ENCODE results near the gene PRR13. TPM values are rescaled to one million over a fixed set of nuclear protein-coding genes. Genes with fewer than 3 reads are reported as not detected.

Gene PRR13
- total RNA-seq, 2 donors from 2014 or later, result 98.8 to 104 TPM

DNA sequence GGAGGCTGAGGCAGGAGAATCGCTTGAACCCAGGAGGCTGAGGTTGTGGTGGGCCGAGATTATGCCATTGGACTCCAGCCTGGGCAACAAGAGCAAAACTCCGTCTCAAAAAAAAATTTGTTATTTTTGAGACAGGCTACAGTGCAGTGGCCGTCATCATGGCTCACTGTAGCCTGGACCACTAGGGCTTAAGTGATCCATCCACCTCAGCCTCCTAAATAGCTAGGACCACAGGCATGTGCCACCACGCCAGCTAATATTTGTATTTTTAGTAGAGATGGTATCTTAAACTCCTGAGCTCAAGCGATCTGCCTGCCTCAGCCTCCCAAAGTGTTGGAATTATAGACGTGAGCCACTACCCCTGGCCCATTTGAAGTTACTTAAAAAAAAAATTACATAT, 9.4 kb downstream of the PRR13 start:
- 83% methylated on average over 7 of the region's 7 CpGs for WGBS
- no peak for TF ChIP-seq POLR2A (IDR thresholded peaks at IDR 0.05)
- TF ChIP-seq, protein P1, sequence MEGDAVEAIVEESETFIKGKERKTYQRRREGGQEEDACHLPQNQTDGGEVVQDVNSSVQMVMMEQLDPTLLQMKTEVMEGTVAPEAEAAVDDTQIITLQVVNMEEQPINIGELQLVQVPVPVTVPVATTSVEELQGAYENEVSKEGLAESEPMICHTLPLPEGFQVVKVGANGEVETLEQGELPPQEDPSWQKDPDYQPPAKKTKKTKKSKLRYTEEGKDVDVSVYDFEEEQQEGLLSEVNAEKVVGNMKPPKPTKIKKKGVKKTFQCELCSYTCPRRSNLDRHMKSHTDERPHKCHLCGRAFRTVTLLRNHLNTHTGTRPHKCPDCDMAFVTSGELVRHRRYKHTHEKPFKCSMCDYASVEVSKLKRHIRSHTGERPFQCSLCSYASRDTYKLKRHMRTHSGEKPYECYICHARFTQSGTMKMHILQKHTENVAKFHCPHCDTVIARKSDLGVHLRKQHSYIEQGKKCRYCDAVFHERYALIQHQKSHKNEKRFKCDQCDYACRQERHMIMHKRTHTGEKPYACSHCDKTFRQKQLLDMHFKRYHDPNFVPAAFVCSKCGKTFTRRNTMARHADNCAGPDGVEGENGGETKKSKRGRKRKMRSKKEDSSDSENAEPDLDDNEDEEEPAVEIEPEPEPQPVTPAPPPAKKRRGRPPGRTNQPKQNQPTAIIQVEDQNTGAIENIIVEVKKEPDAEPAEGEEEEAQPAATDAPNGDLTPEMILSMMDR (IDR thresholded peaks at IDR 0.05), result no peak
- TF ChIP-seq POLR2AphosphoS5 (IDR thresholded peaks at IDR 0.05), result no peak
- intact Hi-C loops (cut with DNase I), result loop anchor here (5.0 kb wide), 1 partner anchor 51 kb away; the partner anchor contains the start of gene TARBP2
- Histone ChIP-seq H3K4me3 (no peak overlapping the region), H3K4me1 (replicated peaks) (peaks cover 6% of the 10 kb centered on the region), H3K27me3 (replicated peaks; ENCODE audit: insufficient read depth) (no peaks in the 10 kb centered on the region), H3K36me3 (peaks cover 0 to 16% of the 10 kb centered on the region in 2 donors), H3K27ac (peak overlapping the region in 1 of 2 donors; percentile 97), H3K9me3 (no peaks in the 10 kb centered on the region)
- DNase-seq (ENCODE audit: low spot score), result no peak

DNA sequence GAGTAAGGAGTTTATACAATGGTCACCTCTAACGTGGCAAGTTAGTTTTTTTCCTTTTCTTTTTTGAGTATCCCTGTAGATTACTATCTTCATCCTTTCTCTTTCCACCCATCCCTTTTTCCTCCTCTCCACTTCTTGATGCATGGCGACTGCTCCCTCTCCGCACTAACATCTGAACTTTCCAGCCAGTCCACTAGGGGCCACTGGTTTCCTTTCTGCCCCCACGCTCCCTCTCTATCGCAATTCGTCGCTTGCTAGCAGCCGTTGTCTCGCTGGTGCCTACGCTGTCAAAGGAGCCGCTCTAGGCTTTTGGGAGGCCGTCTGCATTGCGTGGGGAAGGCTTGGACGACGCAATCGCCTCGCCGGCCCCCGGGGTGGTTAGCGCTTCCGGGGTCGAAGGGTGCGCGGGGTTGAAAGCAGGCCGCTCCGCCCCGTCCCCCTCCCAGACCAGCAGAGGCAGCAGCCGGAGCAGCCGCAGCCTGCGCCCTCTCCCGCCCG, 10.2 kb downstream of the PRR13 start, which contains the start of gene PCBP2:
PCBP2 (plus strand) TSS at position 442 of the 498 bp plus-strand sequence. CDS start 2,699 bp downstream, outside the sequence.
- H3K27ac ChIP-seq, result peak within 1 kb of the TSS; percentile 97
- peaks cover 2 to 24% of the 10 kb centered on the region in 2 donors for H3K36me3 ChIP-seq
- peak; percentile 98 for DNase-seq (ENCODE audit: low spot score)
- H3K4me1 ChIP-seq (replicated peaks), result peaks cover 6% of the 10 kb centered on the region
- under 1% methylated on average over 22 of the region's 32 CpGs for WGBS
- peak within 1 kb of the TSS; percentile 72 to 85 for H3K4me3 ChIP-seq
- intact Hi-C loops (cut with DNase I), result loop anchor here (5.0 kb wide), 1 partner anchor 51 kb away; the partner anchor contains the start of gene TARBP2
- TF ChIP-seq POLR2A (IDR thresholded peaks at IDR 0.05) (peak; percentile 63), POLR2AphosphoS5 (IDR thresholded peaks at IDR 0.05) (peak; percentile 99)
- TF ChIP-seq, protein P1 (IDR thresholded peaks at IDR 0.05), result peak; percentile 71 to 98 (median 92)
- H3K27me3 ChIP-seq (replicated peaks; ENCODE audit: insufficient read depth), result no peaks in the 10 kb centered on the region
- no peaks in the 10 kb centered on the region for H3K9me3 ChIP-seq

DNA sequence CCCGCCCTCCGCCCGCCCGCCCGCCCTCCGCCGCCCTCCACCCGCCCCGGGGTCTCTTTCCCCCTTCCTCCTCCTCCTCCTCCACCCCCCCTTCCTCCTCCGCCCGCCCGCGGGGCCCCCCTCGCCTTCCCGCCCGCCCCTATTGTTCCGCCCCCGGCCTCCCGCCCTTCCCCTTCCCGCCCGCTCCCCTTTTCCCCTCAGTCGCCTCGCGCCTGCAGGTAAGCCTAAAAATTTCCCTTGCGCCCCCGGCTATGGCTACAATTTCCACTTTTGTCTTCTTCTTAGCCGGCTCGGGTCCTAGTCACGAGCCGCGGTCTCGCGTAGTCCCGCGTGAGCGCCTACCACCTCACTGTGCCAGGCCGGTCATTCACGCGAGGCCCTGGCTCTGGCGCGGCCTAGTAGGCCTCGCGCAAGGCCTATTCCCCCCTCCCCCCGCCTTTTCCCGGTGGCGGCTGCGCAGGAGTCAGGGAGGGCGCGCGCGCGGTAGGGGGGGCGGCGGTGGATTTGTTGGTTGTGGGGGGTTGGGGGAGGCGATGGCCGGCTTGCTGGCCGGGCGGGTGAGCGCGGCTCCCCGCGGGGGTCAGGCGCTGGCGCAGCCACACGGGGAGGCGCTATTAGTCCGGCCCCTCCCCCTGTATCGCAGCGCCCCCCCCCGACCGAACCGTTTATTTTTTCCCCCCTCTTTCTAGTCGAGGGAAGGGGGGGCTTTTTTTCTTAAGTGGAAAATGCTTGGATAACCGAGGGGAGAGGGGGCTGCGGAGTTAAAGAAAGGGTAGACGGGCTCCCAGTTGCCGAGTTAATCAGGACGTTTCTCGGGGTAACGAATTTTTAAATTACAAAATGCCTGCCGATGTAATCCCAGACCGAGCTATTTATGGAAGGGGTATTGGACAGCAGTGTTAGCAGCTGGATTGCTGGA, 10.9 kb downstream of the PRR13 start:
- Histone ChIP-seq H3K27ac (peak overlapping the region; percentile 97), H3K4me1 (replicated peaks) (peaks cover 6% of the 10 kb centered on the region), H3K4me3 (peak overlapping the region; percentile 72 to 85), H3K36me3 (peaks cover 6 to 29% of the 10 kb centered on the region in 2 donors), H3K27me3 (replicated peaks; ENCODE audit: insufficient read depth) (no peaks in the 10 kb centered on the region), H3K9me3 (no peaks in the 10 kb centered on the region)
- intact Hi-C loops (cut with DNase I), result loop anchor here (5.0 kb wide), 1 partner anchor 50 kb away; the partner anchor contains the start of gene TARBP2
- no peak for TF ChIP-seq POLR2A (IDR thresholded peaks at IDR 0.05)
- peak; percentile 39 for TF ChIP-seq POLR2AphosphoS5 (IDR thresholded peaks at IDR 0.05)
- TF ChIP-seq, protein P1 (IDR thresholded peaks at IDR 0.05), result peak in 2 of 4 experiments; percentile 16 to 60
- DNase-seq (ENCODE audit: low spot score), result peak; percentile 77
- under 1% methylated on average over 59 of the region's 82 CpGs for WGBS

DNA sequence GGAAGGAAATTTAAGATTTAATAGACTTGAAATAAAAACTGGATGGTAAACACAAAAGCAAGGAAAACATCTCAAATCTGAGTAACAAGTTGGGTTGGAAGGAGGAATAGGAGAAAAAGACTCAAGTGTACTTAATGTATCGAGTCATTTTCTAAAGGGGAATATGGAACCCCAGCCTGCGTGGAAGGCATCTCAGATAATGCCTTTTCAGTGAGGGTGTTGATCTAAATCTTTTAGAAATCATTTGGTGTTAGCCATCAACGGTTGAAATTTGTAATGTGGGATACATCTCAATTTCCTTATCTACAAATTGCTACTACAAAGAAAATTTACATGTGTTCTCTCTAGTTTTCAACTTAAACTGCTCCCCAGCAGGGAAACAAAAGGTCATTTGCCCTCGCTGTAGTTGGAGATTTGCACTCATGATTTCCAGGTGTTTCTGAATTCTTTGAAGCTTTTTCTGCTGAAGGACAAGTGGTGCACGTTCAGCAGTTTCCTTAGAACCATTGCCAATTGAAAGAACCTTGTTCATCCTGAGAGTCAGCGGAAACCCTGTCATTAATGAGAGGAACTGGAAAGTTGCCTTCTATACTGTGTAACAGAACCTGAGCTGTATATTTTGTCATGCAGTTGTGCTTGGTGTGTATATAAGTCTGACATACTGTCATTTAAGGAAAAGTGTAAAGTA, 12.6 kb downstream of the PRR13 start:
- peaks cover 6% of the 10 kb centered on the region for H3K4me1 ChIP-seq (replicated peaks)
- no peak for DNase-seq (ENCODE audit: low spot score)
- peak overlapping the region in 1 of 2 donors; percentile 85 for H3K4me3 ChIP-seq
- H3K36me3 ChIP-seq, result peaks cover 8 to 37% of the 10 kb centered on the region in 2 donors
- no peaks in the 10 kb centered on the region for H3K9me3 ChIP-seq
- intact Hi-C loops (cut with DNase I), result loop anchor here (5.0 kb wide), 1 partner anchor 48 kb away; the partner anchor contains the start of gene TARBP2
- H3K27ac ChIP-seq, result no peak overlapping the region
- H3K27me3 ChIP-seq (replicated peaks; ENCODE audit: insufficient read depth), result no peaks in the 10 kb centered on the region
- 17% methylated on average over 6 of the region's 6 CpGs for WGBS
- TF ChIP-seq POLR2A (IDR thresholded peaks at IDR 0.05) (no peak), POLR2AphosphoS5 (IDR thresholded peaks at IDR 0.05) (no peak)
- TF ChIP-seq, protein P1 (IDR thresholded peaks at IDR 0.05), result no peak
